Tibial nerve (tissue), 3 donors: ENCODE results near the gene PDLIM7.

Experiments
- POLR2A ChIP-seq, 2 donors: fragments of 450-650 bp; IDR thresholded peaks; one replicate each; pipeline ENCODE4 v1.6.1; 2017; ENCODE audit warnings: antibody characterized with exemption in 2 of 2, mild to moderate bottlenecking in 2 of 2, moderate library complexity in 2 of 2
- TF ChIP-seq, protein P1 (sequence below), 5 experiments: fragments of 200-600 bp in 3 of 5; fragments of 450-650 bp in 2 of 5; sonication (generic) in 3 of 5; IDR thresholded peaks; one replicate each; pipeline ENCODE4 v1.5.1; 2016 to 2019; ENCODE audit warnings: antibody characterized with exemption in 5 of 5, mild to moderate bottlenecking in 3 of 5, moderate library complexity in 2 of 5

DNA sequence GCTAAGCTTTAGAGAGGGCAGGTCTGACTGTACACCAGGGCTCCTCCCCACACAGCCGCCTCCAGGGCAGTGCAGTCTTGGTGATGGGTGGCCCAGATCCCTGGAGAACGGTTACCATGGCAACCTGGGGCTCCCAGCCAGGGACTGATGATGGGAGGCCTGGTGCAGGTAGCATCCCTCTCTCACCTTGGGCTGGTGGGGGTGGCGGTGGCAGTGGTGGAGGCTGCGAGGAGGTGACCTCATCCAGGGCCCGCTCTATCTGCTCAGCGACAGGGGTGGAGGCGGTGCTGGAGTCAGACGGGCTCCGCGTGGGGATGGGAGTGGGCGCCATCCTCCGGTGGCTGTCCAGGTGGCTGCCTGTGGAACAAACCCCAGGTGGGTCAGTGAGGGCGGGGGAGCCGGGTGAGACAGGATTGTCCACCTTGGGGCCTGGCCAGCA lies 38.5 kb downstream of the PDLIM7 start:
- TF ChIP-seq, protein P1, sequence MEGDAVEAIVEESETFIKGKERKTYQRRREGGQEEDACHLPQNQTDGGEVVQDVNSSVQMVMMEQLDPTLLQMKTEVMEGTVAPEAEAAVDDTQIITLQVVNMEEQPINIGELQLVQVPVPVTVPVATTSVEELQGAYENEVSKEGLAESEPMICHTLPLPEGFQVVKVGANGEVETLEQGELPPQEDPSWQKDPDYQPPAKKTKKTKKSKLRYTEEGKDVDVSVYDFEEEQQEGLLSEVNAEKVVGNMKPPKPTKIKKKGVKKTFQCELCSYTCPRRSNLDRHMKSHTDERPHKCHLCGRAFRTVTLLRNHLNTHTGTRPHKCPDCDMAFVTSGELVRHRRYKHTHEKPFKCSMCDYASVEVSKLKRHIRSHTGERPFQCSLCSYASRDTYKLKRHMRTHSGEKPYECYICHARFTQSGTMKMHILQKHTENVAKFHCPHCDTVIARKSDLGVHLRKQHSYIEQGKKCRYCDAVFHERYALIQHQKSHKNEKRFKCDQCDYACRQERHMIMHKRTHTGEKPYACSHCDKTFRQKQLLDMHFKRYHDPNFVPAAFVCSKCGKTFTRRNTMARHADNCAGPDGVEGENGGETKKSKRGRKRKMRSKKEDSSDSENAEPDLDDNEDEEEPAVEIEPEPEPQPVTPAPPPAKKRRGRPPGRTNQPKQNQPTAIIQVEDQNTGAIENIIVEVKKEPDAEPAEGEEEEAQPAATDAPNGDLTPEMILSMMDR (IDR thresholded peaks at IDR 0.05) = no peak
- no peak for TF ChIP-seq POLR2A (IDR thresholded peaks at IDR 0.05)
